Measurements from ENCODE around the gene MAVS. TPM values are rescaled to one million over a fixed set of nuclear protein-coding genes. Genes with fewer than 3 reads are reported as not detected.

The MAVS gene
- total RNA-seq, 4 donors from 2014 or later = 28.5 to 50.0 (median 40.1) TPM

DNA sequence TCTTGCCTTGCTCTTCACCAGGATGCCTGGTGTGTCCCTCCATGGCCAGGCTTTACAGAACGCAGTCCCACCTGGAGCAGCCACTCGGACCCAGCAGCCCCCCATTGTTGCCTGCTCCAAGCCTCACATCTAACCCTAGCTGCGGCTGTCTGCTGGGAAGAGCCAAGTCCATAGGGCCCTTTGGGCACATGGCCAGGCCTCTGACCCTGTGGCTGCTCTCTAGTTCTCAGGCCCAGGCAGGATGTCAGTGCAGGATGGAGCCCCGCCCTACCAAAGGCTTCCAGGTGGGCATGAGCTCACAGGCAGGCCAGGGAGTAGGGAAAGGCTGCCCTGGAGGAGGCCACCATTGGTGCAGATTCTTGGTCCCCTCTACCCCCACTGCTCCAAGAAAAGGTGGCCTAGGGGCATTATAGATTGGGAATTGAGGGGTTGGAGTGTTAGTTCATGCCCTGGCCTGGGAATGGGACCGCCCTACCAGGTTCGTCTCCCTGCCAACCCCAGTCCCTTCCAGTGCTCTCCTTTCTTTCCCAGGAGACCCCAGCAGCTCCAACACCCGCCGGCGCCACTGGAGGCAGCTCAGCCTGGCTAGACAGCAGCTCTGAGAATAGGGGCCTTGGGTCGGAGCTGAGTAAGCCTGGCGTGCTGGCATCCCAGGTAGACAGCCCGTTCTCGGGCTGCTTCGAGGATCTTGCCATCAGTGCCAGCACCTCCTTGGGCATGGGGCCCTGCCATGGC lies 18.7 kb downstream of the MAVS start:
- Histone ChIP-seq H3K27ac (no peak overlapping the region), H3K4me3 (no peak overlapping the region), H3K4me1 (no peaks in the 10 kb centered on the region), H3K9me3 (no peaks in the 10 kb centered on the region), H3K36me3 (peaks cover 0 to 97% of the 10 kb centered on the region in 2 donors), H3K27me3 (no peaks in the 10 kb centered on the region)
- ATAC-seq = no peak
- no CpG with 5 or more reads among the region's 14 CpGs for WGBS, 2 donors (ENCODE audit: low coverage in 1 of 2)
- TF ChIP-seq CTCF (IDR thresholded peaks at IDR 0.05) = no peak
- TF ChIP-seq POLR2AphosphoS5 (IDR thresholded peaks at IDR 0.05) = no peak
- TF ChIP-seq POLR2A (IDR thresholded peaks at IDR 0.05) = no peak
- TF ChIP-seq EP300 (IDR thresholded peaks at IDR 0.05) = no peak

DNA sequence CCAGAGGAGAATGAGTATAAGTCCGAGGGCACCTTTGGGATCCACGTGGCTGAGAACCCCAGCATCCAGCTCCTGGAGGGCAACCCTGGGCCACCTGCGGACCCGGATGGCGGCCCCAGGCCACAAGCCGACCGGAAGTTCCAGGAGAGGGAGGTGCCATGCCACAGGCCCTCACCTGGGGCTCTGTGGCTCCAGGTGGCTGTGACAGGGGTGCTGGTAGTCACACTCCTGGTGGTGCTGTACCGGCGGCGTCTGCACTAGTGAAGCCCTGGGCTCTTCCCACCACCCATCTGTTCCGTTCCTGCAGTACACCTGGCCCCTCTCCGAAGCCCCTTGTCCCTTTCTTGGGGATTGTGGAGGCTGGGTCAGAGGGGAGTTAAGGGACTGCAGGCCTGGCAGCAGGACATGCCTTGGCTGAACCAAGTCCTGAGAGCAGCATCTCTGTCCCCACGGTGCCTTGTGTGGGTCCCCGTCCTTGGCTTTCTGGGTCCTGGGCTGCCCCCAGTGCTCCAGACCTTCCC lies 19.3 kb downstream of the MAVS start:
- Histone ChIP-seq H3K4me1 (peaks cover 0 to 4% (median 0%) of the 10 kb centered on the region in 3 donors), H3K27ac (no peak overlapping the region), H3K9me3 (no peaks in the 10 kb centered on the region), H3K4me3 (no peak overlapping the region), H3K36me3 (peaks cover 0 to 92% of the 10 kb centered on the region in 2 donors), H3K27me3 (no peaks in the 10 kb centered on the region)
- ATAC-seq = no peak
- no peak for TF ChIP-seq POLR2A (IDR thresholded peaks at IDR 0.05)
- no peak for TF ChIP-seq EP300 (IDR thresholded peaks at IDR 0.05)
- no peak for TF ChIP-seq POLR2AphosphoS5 (IDR thresholded peaks at IDR 0.05)
- no peak for TF ChIP-seq CTCF (IDR thresholded peaks at IDR 0.05)
- WGBS, 2 donors (ENCODE audit: low coverage in 1 of 2) = 100% methylated on average over 1 of the region's 14 CpGs; no CpG with 5 or more reads in 1 of the 2 donors

GRCh38 chr20:3866464-3866863 lies 19.8 kb downstream of the MAVS start:
- H3K36me3 ChIP-seq = peaks cover 0 to 92% of the 10 kb centered on the region in 2 donors
- H3K27ac ChIP-seq = no peak overlapping the region
- H3K4me3 ChIP-seq = no peak overlapping the region
- peaks cover 0 to 9% (median 0%) of the 10 kb centered on the region in 3 donors for H3K4me1 ChIP-seq
- no peaks in the 10 kb centered on the region for H3K27me3 ChIP-seq
- ATAC-seq = no peak
- WGBS, 2 donors (ENCODE audit: low coverage in 1 of 2) = 80% methylated on average over 1 of the region's 3 CpGs; no CpG with 5 or more reads in 1 of the 2 donors
- H3K9me3 ChIP-seq = no peaks in the 10 kb centered on the region
- TF ChIP-seq POLR2A (IDR thresholded peaks at IDR 0.05) = no peak
- no peak for TF ChIP-seq EP300 (IDR thresholded peaks at IDR 0.05)
- TF ChIP-seq POLR2AphosphoS5 (IDR thresholded peaks at IDR 0.05) = no peak
- TF ChIP-seq CTCF (IDR thresholded peaks at IDR 0.05) = no peak

DNA sequence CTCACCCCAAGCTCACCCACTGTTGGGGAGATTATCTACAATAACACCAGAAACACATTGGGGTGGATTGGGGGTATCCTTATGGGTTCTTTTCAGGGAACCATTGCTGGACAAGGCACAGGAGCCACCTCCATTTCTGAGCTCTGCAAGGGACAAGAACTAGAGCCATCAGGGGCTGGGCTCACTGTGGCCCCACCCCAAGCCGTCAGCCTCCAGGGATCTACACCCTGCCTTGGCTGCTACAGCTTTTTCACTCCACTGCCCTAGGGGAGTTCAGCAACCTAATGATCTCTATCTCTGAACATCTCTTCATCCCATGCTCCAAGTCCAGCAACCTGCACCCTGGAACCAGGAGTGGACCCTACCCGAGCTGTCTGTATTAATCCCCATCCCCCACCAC lies 21.2 kb downstream of the MAVS start:
- ATAC-seq = no peak
- WGBS, 2 donors (ENCODE audit: low coverage in 1 of 2) = 50 to 58% methylated on average over 2 of the region's 2 CpGs
- no peak for TF ChIP-seq CTCF (IDR thresholded peaks at IDR 0.05)
- TF ChIP-seq EP300 (IDR thresholded peaks at IDR 0.05) = no peak
- TF ChIP-seq POLR2AphosphoS5 (IDR thresholded peaks at IDR 0.05) = no peak
- TF ChIP-seq POLR2A (IDR thresholded peaks at IDR 0.05) = no peak
- no peak overlapping the region for H3K27ac ChIP-seq
- H3K36me3 ChIP-seq = peaks cover 0 to 92% of the 10 kb centered on the region in 2 donors
- no peaks in the 10 kb centered on the region for H3K27me3 ChIP-seq
- H3K4me3 ChIP-seq = no peak overlapping the region
- peaks cover 0 to 17% (median 0%) of the 10 kb centered on the region in 3 donors for H3K4me1 ChIP-seq
- no peaks in the 10 kb centered on the region for H3K9me3 ChIP-seq
